Parathyroid adenoma (tissue), 2 donors: ENCODE results near the gene GIPC1.
"Not testable (repeated sequence)": the region's sequence is repeated elsewhere in the genome, so short reads cannot be mapped to it uniquely, and the experiment has no call there.

Source experiments
- H2AFZ ChIP-seq: fragments of 300-600 bp; sonication (generic); one replicate; pipeline ENCODE4 v1.7.0; 2017; ENCODE audit warnings: antibody characterized with exemption, mild to moderate bottlenecking
- H3K27ac ChIP-seq: fragments of 300-600 bp; sonication (generic); one replicate; pipeline ENCODE4 v1.7.0; 2017
- H3K27me3 ChIP-seq: fragments of 300-600 bp; sonication (generic); one replicate; pipeline ENCODE4 v1.7.0; 2017; ENCODE audit warnings: low read length; ENCODE audit not compliant: control insufficient read depth, insufficient read depth
- H3K36me3 ChIP-seq: fragments of 300-600 bp; sonication (generic); one replicate; pipeline ENCODE4 v1.7.0; 2017; ENCODE audit warnings: low read length; ENCODE audit not compliant: control insufficient read depth, insufficient read depth
- H3K4me1 ChIP-seq: fragments of 300-600 bp; sonication (generic); one replicate; pipeline ENCODE4 v1.7.0; 2017; ENCODE audit warnings: control low read depth
- H3K4me2 ChIP-seq: fragments of 300-600 bp; sonication (generic); one replicate; pipeline ENCODE4 v1.7.0; 2017; ENCODE audit warnings: low read length
- H3K4me3 ChIP-seq: fragments of 300-600 bp; sonication (generic); one replicate; pipeline ENCODE4 v1.7.0; 2017; ENCODE audit warnings: low read depth, low read length
- H3K79me2 ChIP-seq: fragments of 300-600 bp; sonication (generic); one replicate; pipeline ENCODE4 v1.7.0; 2017; ENCODE audit warnings: control low read depth
- H3K9ac ChIP-seq: fragments of 300-600 bp; sonication (generic); one replicate; pipeline ENCODE4 v1.7.0; 2017; ENCODE audit warnings: mild to moderate bottlenecking
- H3K9me3 ChIP-seq: fragments of 300-600 bp; sonication (generic); one replicate; pipeline ENCODE4 v1.7.0; 2017; ENCODE audit warnings: low read length; ENCODE audit not compliant: control insufficient read depth
- TF ChIP-seq, protein P1 (sequence below): fragments of 300-600 bp; sonication (generic); IDR thresholded peaks from one replicate; pipeline ENCODE4 v1.7.0; 2017; ENCODE audit warnings: antibody characterized with exemption, mild to moderate bottlenecking
- donor health status: primary hyperparathyroidism.

GIPC1 gene

DNA sequence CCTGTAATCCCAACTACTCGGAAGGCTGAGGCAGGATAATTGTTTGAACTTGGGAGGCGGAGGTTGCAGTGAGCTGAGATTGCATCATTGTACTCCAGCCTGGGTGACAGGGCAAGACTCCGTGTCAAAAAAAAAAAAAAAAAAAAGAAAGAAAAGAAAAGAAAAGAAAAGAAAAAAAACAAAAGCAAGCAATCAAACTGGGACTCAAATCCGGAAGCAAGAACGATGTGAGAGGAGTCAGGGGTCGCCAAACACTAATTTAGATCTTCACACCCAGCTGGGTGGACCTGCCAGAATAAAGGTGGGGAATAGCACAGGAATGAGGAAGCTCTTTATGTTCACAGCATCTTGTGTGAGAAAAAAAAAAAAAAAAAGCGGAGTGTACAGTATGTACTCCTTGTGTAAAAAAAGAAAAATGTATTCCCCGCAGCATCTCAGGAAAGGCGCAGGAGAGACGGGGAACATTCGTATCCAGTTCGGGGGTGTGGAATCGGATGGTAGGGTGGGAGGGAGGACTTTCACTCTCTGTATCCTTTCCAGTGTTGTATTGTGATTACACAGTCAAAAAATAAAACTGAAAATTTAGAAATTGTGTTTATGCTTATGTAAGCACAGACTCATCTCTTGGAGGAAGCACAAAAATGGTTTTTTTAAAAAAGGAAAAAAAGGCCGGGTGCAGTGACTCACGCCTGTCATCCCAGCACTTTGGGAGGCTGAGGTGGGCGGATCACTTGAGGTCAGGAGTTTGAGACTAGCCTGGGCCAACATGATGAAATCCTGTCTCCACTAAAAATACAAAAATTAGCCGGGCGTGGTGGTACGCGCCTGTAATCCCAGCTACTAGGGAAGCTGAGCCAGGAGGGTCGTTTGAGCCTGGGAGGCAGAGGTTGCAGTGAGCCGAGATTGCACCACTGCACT lies 14.6 kb upstream of the GIPC1 start:
- H3K79me2 ChIP-seq: peaks cover 2% of the 10 kb centered on the region
- TF ChIP-seq, protein P1, sequence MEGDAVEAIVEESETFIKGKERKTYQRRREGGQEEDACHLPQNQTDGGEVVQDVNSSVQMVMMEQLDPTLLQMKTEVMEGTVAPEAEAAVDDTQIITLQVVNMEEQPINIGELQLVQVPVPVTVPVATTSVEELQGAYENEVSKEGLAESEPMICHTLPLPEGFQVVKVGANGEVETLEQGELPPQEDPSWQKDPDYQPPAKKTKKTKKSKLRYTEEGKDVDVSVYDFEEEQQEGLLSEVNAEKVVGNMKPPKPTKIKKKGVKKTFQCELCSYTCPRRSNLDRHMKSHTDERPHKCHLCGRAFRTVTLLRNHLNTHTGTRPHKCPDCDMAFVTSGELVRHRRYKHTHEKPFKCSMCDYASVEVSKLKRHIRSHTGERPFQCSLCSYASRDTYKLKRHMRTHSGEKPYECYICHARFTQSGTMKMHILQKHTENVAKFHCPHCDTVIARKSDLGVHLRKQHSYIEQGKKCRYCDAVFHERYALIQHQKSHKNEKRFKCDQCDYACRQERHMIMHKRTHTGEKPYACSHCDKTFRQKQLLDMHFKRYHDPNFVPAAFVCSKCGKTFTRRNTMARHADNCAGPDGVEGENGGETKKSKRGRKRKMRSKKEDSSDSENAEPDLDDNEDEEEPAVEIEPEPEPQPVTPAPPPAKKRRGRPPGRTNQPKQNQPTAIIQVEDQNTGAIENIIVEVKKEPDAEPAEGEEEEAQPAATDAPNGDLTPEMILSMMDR: no peak
- H3K4me3 ChIP-seq: no peak overlapping the region
- H3K9me3 ChIP-seq: no peaks in the 10 kb centered on the region
- no peak overlapping the region for H3K27ac ChIP-seq
- H3K4me1 ChIP-seq: peaks cover 9% of the 10 kb centered on the region
- no peaks in the 10 kb centered on the region for H3K27me3 ChIP-seq
- no peak overlapping the region for H3K9ac ChIP-seq
- no peak overlapping the region for H2AFZ ChIP-seq
- no peak overlapping the region for H3K4me2 ChIP-seq
- H3K36me3 ChIP-seq: no peaks in the 10 kb centered on the region

DNA sequence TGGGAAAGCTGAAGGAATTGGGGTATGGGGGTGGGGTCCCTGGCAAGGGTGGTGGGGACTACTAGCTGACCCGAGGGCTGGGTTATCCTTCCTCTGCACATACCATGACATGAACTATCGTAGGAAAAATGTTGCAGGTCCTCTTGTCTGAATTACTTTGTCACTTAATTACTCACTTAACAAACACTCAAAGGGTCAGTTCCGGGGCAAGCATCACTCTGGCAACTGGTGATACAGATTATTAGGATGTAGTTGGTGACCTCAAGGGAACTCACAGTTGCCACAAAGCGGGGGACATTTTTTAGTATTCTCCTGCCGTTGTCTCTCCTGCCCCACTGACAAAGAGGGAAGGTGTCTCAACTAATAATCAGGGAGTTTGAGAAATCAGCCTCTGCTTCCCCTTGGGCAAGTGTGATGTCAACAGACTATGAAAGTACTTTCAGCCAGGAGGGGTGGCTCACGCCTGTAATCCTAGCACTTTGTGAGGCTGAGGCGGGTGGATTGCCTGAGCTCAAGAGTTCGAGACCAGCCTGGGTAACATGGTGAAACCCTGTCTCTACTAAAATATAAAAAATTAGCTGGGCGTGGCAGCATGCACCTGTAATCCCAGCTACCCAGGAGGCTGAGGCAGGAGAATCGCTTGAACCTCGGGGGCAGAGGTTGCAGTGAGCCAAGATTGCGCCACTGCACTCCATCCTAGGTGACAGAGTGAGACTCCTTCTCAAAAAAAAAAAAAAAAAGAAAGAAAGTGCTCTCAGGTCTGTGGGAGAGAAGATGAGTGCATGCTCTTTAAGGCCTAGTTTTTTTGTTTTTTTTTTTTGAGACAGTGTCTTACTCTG lies 12.0 kb upstream of the GIPC1 start:
- Histone ChIP-seq H3K4me2 (no peak overlapping the region), H3K9ac (no peak overlapping the region), H3K4me3 (no peak overlapping the region), H2AFZ (no peak overlapping the region), H3K27me3 (no peaks in the 10 kb centered on the region), H3K4me1 (no peaks in the 10 kb centered on the region), H3K36me3 (no peaks in the 10 kb centered on the region), H3K27ac (no peak overlapping the region), H3K9me3 (no peaks in the 10 kb centered on the region), H3K79me2 (no peaks in the 10 kb centered on the region)
- TF ChIP-seq, protein P1: no peak

DNA sequence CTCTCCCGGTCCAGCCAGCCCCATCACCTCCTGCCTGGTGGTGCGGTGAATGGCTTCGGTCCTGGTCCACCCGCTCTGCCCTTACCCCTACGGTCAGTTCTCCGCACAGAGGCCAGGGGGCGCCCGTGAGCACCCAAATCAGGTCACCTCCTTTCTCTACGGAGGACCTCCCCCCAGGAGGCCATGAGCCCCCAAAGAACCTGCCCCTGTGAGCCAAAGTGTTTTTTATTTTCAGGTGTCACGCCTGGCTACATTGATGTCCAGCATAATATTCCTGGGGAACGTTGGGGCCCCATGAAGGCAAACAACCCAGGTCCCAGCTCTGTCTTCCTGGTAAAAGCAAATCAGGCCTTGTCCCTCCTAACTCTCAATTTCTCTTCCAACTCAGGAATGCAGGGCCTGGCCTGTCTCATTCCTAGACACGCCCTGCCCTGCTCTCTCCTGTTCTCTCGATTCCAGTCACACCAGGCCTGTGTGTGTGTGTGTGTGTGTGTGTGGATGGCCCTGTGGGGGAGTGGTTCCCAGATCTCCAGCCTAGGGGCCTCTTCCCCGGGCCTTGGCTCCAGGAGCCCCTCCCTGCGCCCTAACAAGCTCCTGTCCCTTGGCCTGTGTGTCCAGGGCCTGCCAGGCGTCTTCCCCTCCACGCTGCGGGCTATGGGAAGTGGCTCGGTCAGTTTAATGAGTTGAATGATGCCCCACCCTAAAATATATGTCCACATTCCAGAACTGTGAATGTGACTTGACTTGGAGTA lies 9.7 kb upstream of the GIPC1 start:
- H3K4me1 ChIP-seq: peaks cover 4% of the 10 kb centered on the region
- H3K27ac ChIP-seq: no peak overlapping the region
- H3K79me2 ChIP-seq: no peaks in the 10 kb centered on the region
- no peak overlapping the region for H3K9ac ChIP-seq
- no peak overlapping the region for H3K4me2 ChIP-seq
- H3K36me3 ChIP-seq: no peaks in the 10 kb centered on the region
- no peaks in the 10 kb centered on the region for H3K9me3 ChIP-seq
- no peak overlapping the region for H3K4me3 ChIP-seq
- H2AFZ ChIP-seq: peak overlapping the region; percentile 29
- H3K27me3 ChIP-seq: no peaks in the 10 kb centered on the region
- TF ChIP-seq, protein P1: peak; percentile 60

DNA sequence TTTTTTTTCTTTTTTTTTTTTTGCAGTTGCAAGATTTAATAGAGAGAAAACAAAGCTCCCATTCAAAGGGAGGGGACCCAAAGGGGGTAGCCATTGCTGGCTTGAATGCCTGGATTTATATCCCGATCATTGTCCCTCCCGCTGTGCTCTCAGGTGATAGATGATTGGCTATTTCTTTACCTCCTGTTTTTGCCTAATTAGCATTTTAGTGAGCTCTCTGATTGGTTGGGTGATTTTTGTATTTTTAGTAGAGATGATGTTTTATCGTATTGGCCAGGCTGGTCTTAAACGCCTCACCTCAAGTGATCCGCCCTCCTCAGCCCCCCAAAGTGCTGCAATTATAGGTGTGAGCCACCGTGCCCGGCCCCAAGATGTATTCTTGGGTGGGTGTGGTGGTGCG lies 8.6 kb upstream of the GIPC1 start:
- not testable (repeated sequence) for H3K9me3 ChIP-seq, H3K27ac ChIP-seq, H3K4me2 ChIP-seq, H3K79me2 ChIP-seq, H2AFZ ChIP-seq, H3K36me3 ChIP-seq, H3K9ac ChIP-seq, H3K4me3 ChIP-seq, H3K27me3 ChIP-seq, H3K4me1 ChIP-seq

DNA sequence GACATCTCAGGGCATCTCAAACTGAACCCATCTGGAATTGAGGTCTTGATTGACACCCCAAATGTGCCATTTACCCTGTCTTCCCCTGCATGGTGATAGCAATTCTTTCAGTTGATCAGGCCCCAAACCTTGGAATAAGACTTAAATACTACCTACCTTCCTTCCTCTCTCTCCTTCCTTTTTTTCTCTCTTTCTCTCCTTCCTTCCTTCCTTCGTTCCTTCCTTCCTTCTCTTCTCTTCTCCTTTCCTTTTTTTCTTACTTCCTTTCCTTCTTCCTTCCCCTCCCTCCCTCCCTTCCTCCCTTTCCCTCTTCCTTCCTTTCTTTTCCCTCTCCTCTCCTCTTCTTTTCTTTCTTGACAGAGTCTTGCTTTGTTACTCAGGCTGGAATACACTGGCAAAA lies 7.4 kb upstream of the GIPC1 start:
- TF ChIP-seq, protein P1: no peak
- Histone ChIP-seq H3K79me2 (no peaks in the 10 kb centered on the region), H3K9ac (no peak overlapping the region), H3K36me3 (no peaks in the 10 kb centered on the region), H3K4me1 (peaks cover 4% of the 10 kb centered on the region), H3K9me3 (no peaks in the 10 kb centered on the region), H3K4me3 (no peak overlapping the region), H3K27ac (no peak overlapping the region), H2AFZ (no peak overlapping the region), H3K4me2 (no peak overlapping the region), H3K27me3 (no peaks in the 10 kb centered on the region)
